Endodermal cell (in vitro differentiated cells): Measurements from ENCODE around the gene DEPP1. TPM values are rescaled to one million over a fixed set of nuclear protein-coding genes. Genes with fewer than 3 reads are reported as not detected.

ENCODE experiments used
- DNase-seq: peaks from one replicate; pipeline ENCODE4 v3.0.0-alpha.2; 2017
- H3K27ac ChIP-seq: 2 replicates; pipeline ENCODE4 v1.5.1; 2013; ENCODE audit warnings: mild to moderate bottlenecking, low read depth, low read length, moderate library complexity
- H3K27me3 ChIP-seq: 2 replicates; pipeline ENCODE4 v1.6.1; 2013; ENCODE audit warnings: mild to moderate bottlenecking, low read length, moderate library complexity; ENCODE audit not compliant: insufficient read depth, control insufficient read depth, poor library complexity, severe bottlenecking
- H3K36me3 ChIP-seq: 2 replicates; pipeline ENCODE4 v1.7.0; 2013; ENCODE audit warnings: mild to moderate bottlenecking, low read length, moderate library complexity; ENCODE audit not compliant: control insufficient read depth, insufficient read depth
- H3K4me1 ChIP-seq: one replicate; pipeline ENCODE4 v1.7.0; 2013; ENCODE audit warnings: low read length; ENCODE audit not compliant: control insufficient read depth, insufficient read depth
- H3K4me3 ChIP-seq: 2 replicates; pipeline ENCODE4 v1.5.1; 2013; ENCODE audit warnings: mild to moderate bottlenecking, low read length, moderate library complexity
- H3K9ac ChIP-seq: 2 replicates; pipeline ENCODE4 v1.6.1; 2013; ENCODE audit warnings: mild to moderate bottlenecking, low read length, moderate library complexity; ENCODE audit not compliant: poor library complexity, severe bottlenecking; ENCODE audit errors: extremely low read depth
- H3K9me3 ChIP-seq: 2 replicates; pipeline ENCODE4 v1.6.1; 2013; ENCODE audit warnings: mild to moderate bottlenecking, low read length, moderate library complexity; ENCODE audit not compliant: control insufficient read depth
- H3K27ac Mint-ChIP-seq: 2 replicates; pipeline ENCODE4 v1.8.0; 2020; ENCODE audit warnings: mixed read lengths
- H3K27me3 Mint-ChIP-seq: 2 replicates; pipeline ENCODE4 v1.8.0; 2021; ENCODE audit warnings: mild to moderate bottlenecking, mixed read lengths; ENCODE audit not compliant: insufficient read depth
- H3K36me3 Mint-ChIP-seq: 2 replicates; pipeline ENCODE4 v1.8.0; 2020; ENCODE audit warnings: low read depth, mixed read lengths
- H3K4me1 Mint-ChIP-seq: 2 replicates; pipeline ENCODE4 v1.8.0; 2020; ENCODE audit warnings: mixed read lengths
- H3K4me3 Mint-ChIP-seq: 2 replicates; pipeline ENCODE4 v1.8.0; 2020; ENCODE audit warnings: mild to moderate bottlenecking, moderate library complexity, mixed read lengths
- H3K9me3 Mint-ChIP-seq: 2 replicates; pipeline ENCODE4 v1.8.0; 2020; ENCODE audit warnings: mild to moderate bottlenecking, mixed read lengths
- CTCF ChIP-seq: fragments of 200-600 bp; sonication (generic); conservative IDR thresholded peaks from 2 replicates; pipeline ENCODE4 v1.5.0; 2021; ENCODE audit warnings: antibody characterized with exemption, mild to moderate bottlenecking
- WGBS, 2 experiments: methylation state at CpG; one replicate each; pipeline versions ENCODE4 v1.1.5 to v1.1.7; 2013; ENCODE audit warnings: missing lambda C conversion rate in 2 of 2, mixed read lengths in 1 of 2; ENCODE audit not compliant: insufficient coverage in 1 of 2, insufficient read length in 1 of 2; 5-methylcytosine and 5-hydroxymethylcytosine counted together
- total RNA-seq, 2 donors: library from RNA; stranded (reverse); fragmentation: NEBNext Ultra II Directional in 1 of 2; extraction: Animal tissue kit (Norgen Biotek cat#: 25700) in 1 of 2; gene quantifications; 2 replicates in 1 of 2; 3 replicates in 1 of 2; pipeline ENCODE4 v1.2.1, GENCODE V29; 2021

Gene DEPP1
- total RNA-seq, 2 donors from 2014 or later = 1.3 to 2.6 TPM

GRCh38 chr10:44997105-44997748, 18.6 kb upstream of the DEPP1 start:
- Histone ChIP-seq H3K27ac (no peak overlapping the region), H3K4me3 (no peak overlapping the region), H3K9ac (no peak overlapping the region), H3K27me3 (no peaks in the 10 kb centered on the region), H3K36me3 (no peaks in the 10 kb centered on the region), H3K9me3 (peaks cover under 1% of the 10 kb centered on the region), H3K4me1 (no peaks in the 10 kb centered on the region)
- 96% methylated on average over 5 of the region's 6 CpGs; no CpG with 5 or more reads in 1 of the 2 experiments for WGBS, 2 experiments
- peaks cover 4% of the 10 kb centered on the region for H3K27me3 Mint-ChIP-seq
- TF ChIP-seq CTCF = no peak
- peaks cover 6% of the 10 kb centered on the region for H3K9me3 Mint-ChIP-seq
- no peak for DNase-seq
- H3K4me1 Mint-ChIP-seq = peaks cover 14% of the 10 kb centered on the region
- H3K4me3 Mint-ChIP-seq = no peak overlapping the region
- H3K36me3 Mint-ChIP-seq = no peaks in the 10 kb centered on the region
- H3K27ac Mint-ChIP-seq = no peak overlapping the region

- peaks cover 4% of the 10 kb centered on the region for H3K27me3 Mint-ChIP-seq
- H3K36me3 ChIP-seq = no peaks in the 10 kb centered on the region
- no peaks in the 10 kb centered on the region for H3K27me3 ChIP-seq
- WGBS, 2 experiments = 92 to 93% methylated on average over 7 to 9 of the region's 9 CpGs
- peaks cover 21% of the 10 kb centered on the region for H3K4me1 Mint-ChIP-seq
- peak; percentile 38 for DNase-seq
- H3K4me1 ChIP-seq = no peaks in the 10 kb centered on the region
- no peak overlapping the region for H3K9ac ChIP-seq
- H3K27ac ChIP-seq = no peak overlapping the region
- no peak for TF ChIP-seq CTCF
- H3K9me3 Mint-ChIP-seq = no peaks in the 10 kb centered on the region
- no peak overlapping the region for H3K4me3 Mint-ChIP-seq
- H3K27ac Mint-ChIP-seq = no peak overlapping the region
- no peaks in the 10 kb centered on the region for H3K9me3 ChIP-seq
- H3K36me3 Mint-ChIP-seq = no peaks in the 10 kb centered on the region
- H3K4me3 ChIP-seq = no peak overlapping the region
Measured at GRCh38 chr10:44995914-44996669, 17.5 kb upstream of the DEPP1 start.

- Histone ChIP-seq H3K27me3 (no peaks in the 10 kb centered on the region), H3K27ac (no peak overlapping the region), H3K36me3 (no peaks in the 10 kb centered on the region), H3K9me3 (no peaks in the 10 kb centered on the region), H3K4me1 (no peaks in the 10 kb centered on the region), H3K4me3 (no peak overlapping the region), H3K9ac (no peak overlapping the region)
- WGBS, 2 experiments = 88 to 91% methylated on average over 4 of the region's 4 CpGs
- Mint-ChIP-seq H3K9me3 (no peaks in the 10 kb centered on the region), H3K27ac (no peak overlapping the region), H3K27me3 (peaks cover 4% of the 10 kb centered on the region), H3K4me1 (peaks cover 25% of the 10 kb centered on the region), H3K4me3 (no peak overlapping the region), H3K36me3 (no peaks in the 10 kb centered on the region)
- DNase-seq = no peak
- TF ChIP-seq CTCF = no peak
Measured at GRCh38 chr10:44995581-44995913, 16.9 kb upstream of the DEPP1 start.
